MG63 (cell line): Measurements from ENCODE around the gene RNF11. TPM values are rescaled to one million over a fixed set of nuclear protein-coding genes. Genes with fewer than 3 reads are reported as not detected.
"Not testable (repeated sequence)": the region's sequence is repeated elsewhere in the genome, so short reads cannot be mapped to it uniquely, and the experiment has no call there.

Experiments used
- DNase-seq: peaks from one replicate; pipeline ENCODE4 v3.0.0-alpha.2; 2020
- H3K27me3 ChIP-seq: fragments of 250-450 bp; sonication (Bioruptor Pico); 2 replicates; pipeline ENCODE4 v1.5.1; 2020; ENCODE audit warnings: mild to moderate bottlenecking, moderate library complexity
- H3K36me3 ChIP-seq: fragments of 250-450 bp; sonication (Bioruptor Pico); 2 replicates; pipeline ENCODE4 v1.5.1; 2020; ENCODE audit warnings: mild to moderate bottlenecking, moderate library complexity
- H3K4me3 ChIP-seq: fragments of 250-450 bp; sonication (Bioruptor Pico); 2 replicates; pipeline ENCODE4 v1.5.1; 2020; ENCODE audit warnings: mild to moderate bottlenecking, moderate library complexity
- H3K9me3 ChIP-seq: fragments of 250-450 bp; sonication (Bioruptor Pico); 2 replicates; pipeline ENCODE4 v1.5.1; 2020; ENCODE audit warnings: mild to moderate bottlenecking, moderate library complexity
- total RNA-seq: library from RNA; depleted of rRNA; stranded (reverse); fragments of >200 nt; shearing (Covaris generic); gene quantifications from 2 replicates; pipeline ENCODE4 v1.2.3, GENCODE V29; 2014; ENCODE audit warnings: low replicate concordance

The RNF11 gene
- total RNA-seq, 1 experiment from 2014 or later, result 137 TPM

DNA sequence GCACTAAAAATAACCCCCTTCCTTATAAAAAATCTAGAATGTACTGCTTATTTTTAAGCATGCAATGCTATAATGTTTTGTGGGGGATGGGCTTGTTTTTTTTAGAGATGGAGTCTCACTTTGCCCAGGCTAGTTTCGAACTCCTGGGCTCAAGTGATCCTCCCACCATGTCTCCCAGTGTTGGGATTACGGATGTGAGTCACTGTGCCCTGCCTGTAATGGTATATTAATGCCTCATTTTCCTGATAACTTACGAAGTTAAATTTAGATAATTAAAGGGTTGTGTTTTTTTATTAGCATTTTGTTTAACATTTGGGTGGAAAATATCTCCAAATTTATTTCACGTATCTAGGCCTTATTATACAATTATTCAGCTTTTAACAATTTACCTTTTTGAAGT is 6.5 kb downstream of the RNF11 start:
- no peak for DNase-seq
- H3K9me3 ChIP-seq, result no peaks in the 10 kb centered on the region

DNA sequence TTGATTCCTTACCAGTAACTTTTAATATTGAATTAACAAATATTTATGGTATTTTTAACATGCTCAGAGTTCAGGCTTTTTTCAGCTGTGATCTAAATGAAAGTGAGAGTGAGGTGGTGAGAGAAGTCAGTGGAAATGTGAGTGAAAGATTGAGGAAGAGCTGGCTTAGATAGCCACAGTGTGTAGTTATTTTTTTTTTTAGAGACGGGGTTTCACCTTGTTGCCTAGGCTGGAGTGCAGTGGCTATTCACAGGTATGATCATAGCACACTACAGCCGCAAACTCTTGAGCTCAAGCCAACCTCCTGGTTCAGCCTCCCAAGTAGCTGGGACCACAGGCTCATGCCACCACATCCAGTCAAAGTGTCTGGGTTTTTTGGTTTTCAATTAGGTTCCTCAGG is 10.9 kb downstream of the RNF11 start:
- Histone ChIP-seq H3K27me3 (no peaks in the 10 kb centered on the region), H3K9me3 (no peaks in the 10 kb centered on the region), H3K36me3 (peaks cover 3% of the 10 kb centered on the region; the same call in 1 of the 2 replicates), H3K4me3 (no peak overlapping the region)
- no peak for DNase-seq

More for the DNA sequence above, 6.5 kb downstream of the RNF11 start:
- Histone ChIP-seq H3K4me3 (no peak overlapping the region), H3K36me3 (peaks cover 10% of the 10 kb centered on the region; the same call in 1 of the 2 replicates), H3K27me3 (no peaks in the 10 kb centered on the region)

DNA sequence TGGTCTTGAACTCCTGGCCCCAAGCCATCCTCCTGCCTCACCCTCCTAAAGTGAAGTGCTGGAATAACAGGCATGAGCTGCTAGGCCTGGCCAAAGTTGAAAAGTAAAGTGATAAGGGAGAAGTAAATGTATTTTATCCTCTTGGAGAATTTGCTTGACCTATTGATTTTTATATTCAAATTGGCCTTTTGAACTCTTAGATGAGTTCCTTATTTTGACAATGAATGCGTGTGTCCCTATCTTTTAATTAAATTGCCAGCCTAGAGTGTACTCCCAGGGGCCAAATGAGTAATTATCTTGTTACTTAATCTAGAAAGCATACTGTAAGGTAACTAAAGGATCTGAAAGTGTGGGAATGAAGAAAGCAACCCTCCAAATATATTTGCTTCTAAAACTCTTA is 11.4 kb downstream of the RNF11 start:
- H3K9me3 ChIP-seq, result no peaks in the 10 kb centered on the region
- no peak overlapping the region for H3K4me3 ChIP-seq
- no peaks in the 10 kb centered on the region for H3K27me3 ChIP-seq
- DNase-seq, result peak; percentile 24
- H3K36me3 ChIP-seq, result peaks cover 3% of the 10 kb centered on the region; the same call in 1 of the 2 replicates

DNA sequence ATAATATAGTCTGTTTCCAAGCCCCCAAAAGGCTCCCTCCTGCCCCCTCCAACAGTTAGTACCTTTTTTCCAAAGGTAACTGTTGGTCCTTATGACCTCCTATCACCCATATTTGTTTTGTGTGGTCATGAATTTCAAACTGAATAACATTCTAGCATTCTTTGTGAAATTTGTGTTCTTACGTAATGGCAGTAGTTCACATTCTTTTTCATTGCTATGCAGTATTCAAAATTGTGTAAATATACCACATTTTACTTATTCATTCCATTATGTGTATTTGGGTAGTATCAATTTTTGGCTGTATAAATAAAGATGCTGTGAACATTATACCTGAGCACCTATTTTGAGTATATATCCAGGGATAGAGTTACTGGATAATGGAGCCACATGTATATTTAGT is 13.4 kb downstream of the RNF11 start:
- H3K9me3 ChIP-seq, result no peaks in the 10 kb centered on the region
- no peak overlapping the region for H3K4me3 ChIP-seq
- no peak for DNase-seq
- H3K36me3 ChIP-seq, result no peaks in the 10 kb centered on the region
- H3K27me3 ChIP-seq, result no peaks in the 10 kb centered on the region

DNA sequence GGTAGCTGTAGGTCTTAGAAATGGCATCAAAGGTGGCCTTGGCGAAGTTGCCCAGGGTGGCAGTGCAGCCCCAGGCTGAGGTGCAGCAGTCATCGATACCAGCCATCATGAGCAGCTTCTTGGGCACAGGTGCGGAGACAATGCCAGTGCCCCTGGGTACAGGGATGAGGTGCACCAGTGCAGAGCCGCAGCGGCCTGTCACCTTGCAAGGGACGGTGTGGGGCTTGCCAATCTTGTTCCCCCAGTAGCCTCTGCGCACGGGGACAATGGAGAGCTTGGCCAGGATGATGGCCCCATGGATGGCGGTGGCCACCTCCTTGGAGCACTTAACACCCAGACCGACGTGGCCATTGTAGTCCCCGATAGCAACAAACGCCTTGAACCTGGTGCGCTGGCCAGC is 14.7 kb downstream of the RNF11 start:
- not testable (repeated sequence) for H3K4me3 ChIP-seq, H3K36me3 ChIP-seq, H3K27me3 ChIP-seq, DNase-seq, H3K9me3 ChIP-seq

DNA sequence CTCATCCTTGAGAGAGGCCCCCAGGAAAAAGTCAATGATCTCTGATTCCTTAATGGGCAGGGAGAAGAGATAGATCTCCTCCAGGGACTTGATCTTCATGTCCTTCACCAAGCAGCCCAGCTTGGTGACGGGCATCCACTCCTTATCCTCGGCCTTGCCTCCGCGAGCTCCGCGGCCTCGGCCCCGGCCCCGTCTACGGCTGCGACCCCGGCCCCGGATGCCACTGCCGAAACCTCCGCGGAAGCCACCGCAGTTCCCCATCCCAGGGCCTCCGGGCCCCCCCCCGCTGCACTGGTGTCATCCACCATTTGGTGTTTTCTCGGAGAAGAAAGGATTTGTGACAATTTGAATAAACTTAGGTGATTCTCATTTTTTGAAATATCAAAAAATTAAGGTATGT is 15.1 kb downstream of the RNF11 start:
- not testable (repeated sequence) for H3K36me3 ChIP-seq, H3K4me3 ChIP-seq, DNase-seq, H3K27me3 ChIP-seq, H3K9me3 ChIP-seq

DNA sequence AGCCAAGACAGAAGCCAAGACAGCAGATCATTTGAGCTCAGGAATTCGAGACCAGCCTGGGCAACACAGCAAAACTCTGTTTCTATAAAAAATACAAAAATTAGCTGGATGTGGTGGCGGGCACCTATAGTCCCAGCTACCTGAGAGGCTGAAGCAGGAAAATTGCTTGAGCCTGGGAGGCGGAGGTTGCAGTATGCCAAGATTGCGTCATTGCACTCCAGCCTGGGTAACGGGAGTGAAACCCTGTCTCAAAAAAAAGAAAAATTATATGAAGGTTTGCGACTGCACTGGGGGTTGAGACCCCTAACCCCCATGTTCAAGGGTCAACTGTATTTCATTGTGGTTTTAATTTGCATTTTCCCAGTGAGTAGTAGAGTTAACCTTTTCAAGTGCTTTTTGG is 16.3 kb downstream of the RNF11 start:
- DNase-seq, result no peak
- no peaks in the 10 kb centered on the region for H3K27me3 ChIP-seq

DNA sequence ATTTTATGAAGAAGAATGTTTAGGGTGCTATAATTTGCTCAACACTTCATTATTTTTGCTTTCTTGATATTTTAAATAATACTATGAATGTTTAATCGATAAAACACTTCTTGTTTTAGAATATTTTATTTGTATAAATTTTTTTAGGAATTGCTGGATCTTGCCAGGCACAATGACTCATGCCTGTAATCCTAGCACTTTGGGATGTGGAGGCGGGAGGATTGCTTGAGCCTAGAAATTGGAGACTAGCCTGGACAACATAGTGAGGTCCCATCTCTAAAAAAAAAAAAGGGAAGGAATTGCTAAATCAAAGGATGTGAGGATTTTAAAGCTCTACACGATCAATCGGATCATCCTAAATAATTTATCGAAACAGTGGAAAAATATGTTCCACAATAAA is 17.6 kb downstream of the RNF11 start:
- DNase-seq, result peak; percentile 40
- Histone ChIP-seq H3K9me3 (no peaks in the 10 kb centered on the region), H3K36me3 (no peaks in the 10 kb centered on the region), H3K27me3 (no peaks in the 10 kb centered on the region), H3K4me3 (no peak overlapping the region)

More for the DNA sequence above, 16.3 kb downstream of the RNF11 start:
- no peaks in the 10 kb centered on the region for H3K36me3 ChIP-seq
- no peak overlapping the region for H3K4me3 ChIP-seq
- no peaks in the 10 kb centered on the region for H3K9me3 ChIP-seq

DNA sequence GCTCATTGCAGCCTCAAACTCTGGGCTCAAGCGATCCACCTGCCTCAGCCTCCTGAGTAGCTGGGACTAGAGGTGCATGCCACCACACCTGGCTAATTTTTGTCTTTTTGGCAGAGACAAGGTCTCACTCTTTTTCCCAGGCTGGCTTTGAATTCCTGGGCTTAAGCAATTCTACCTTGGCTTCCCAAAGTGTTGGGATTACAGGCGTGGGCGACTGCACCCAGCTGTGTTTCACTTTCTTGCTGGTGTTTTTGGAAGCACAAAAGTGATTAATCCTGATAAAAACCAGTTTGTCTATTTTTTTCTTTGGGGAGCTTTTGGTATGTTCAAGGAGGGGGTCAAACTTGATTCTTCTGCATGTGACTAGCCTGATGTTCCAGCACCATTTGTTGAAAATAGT is 19.3 kb downstream of the RNF11 start:
- peak; percentile 30 for DNase-seq
- no peak overlapping the region for H3K4me3 ChIP-seq
- H3K36me3 ChIP-seq, result no peaks in the 10 kb centered on the region; the same call in 1 of the 2 replicates
- no peaks in the 10 kb centered on the region for H3K9me3 ChIP-seq
- H3K27me3 ChIP-seq, result no peaks in the 10 kb centered on the region

DNA sequence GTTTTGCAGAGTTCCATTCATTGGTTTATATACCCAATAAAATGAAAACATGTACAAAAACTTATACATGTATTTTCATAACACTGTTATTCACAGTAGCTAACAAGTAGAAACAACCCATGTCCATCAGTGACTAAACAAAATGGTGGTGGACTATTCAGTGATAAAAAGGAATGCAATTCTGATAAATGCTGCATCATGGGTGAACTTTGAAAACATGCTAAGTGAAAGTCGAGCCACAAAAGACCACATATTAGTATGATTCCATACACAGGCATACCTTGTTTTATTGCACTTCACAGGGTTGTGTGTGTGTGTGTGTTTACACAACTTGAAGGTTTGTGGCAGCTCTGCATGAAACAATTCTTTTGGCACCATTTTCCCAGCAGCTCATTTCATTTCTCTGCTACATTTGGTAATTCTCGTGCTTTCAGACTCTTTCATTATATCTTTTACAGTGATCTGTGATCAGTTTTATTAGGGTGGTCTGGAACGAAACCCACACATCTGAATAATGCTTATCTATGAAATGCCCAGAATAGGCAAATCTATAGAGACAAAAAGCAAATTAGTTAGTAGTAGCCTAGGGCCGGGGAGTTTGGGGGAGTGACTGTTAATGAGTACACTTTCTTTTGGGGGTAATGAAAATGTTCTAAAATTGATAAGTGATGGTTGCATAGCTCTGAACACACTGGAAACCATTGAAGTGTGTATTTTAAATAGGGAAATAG is 27.2 kb downstream of the RNF11 start:
- H3K27me3 ChIP-seq, result no peaks in the 10 kb centered on the region
- H3K4me3 ChIP-seq, result no peak overlapping the region
- H3K9me3 ChIP-seq, result no peaks in the 10 kb centered on the region
- no peaks in the 10 kb centered on the region; the same call in 1 of the 2 replicates for H3K36me3 ChIP-seq
- DNase-seq, result no peak

DNA sequence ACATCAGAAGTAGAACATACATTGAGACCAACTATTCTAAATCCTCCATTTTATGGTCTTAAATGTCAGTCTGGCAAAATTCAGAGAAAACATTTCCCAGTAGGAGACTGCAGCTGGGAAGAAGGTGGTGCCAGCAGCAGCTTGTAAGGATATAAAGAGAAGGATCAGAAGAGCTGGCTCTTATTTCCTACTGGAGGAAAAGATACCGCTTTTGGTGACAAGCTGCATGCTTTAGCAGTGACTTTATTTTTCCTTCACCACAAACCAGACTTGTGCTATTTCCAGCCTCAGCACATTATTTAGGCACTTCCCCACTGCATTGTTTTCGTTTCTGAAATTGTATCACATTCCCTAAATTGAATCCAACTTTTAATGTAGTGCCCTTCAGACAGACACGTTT is 28.4 kb downstream of the RNF11 start:
- Histone ChIP-seq H3K36me3 (no peaks in the 10 kb centered on the region; the same call in 1 of the 2 replicates), H3K27me3 (no peaks in the 10 kb centered on the region), H3K4me3 (0 out of 2 replicates have a peak overlapping the region, but pooled peaks have one; percentile 9), H3K9me3 (no peaks in the 10 kb centered on the region)
- peak; percentile 81 for DNase-seq

DNA sequence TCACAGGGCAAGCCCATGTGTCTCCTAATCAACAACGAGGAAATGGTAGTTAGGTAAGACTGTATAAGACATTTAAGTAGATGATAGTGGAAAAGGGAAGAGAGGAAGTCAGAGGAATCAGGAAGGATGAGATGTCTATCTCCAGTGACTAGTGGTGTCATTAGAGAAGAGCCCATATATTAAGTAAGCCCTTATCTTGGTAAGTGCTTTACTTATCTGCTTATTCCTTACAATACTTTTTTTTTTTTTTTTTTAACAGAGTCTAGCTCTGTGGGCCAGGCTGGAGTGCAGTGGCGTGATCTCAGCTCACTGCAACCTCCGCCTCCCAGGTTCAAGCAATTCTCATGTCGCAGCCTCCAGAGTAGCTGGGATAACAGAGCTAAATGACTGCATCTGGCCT is 29.5 kb downstream of the RNF11 start:
- Histone ChIP-seq H3K9me3 (no peaks in the 10 kb centered on the region), H3K36me3 (no peaks in the 10 kb centered on the region), H3K27me3 (no peaks in the 10 kb centered on the region), H3K4me3 (no peak overlapping the region)
- no peak for DNase-seq

DNA sequence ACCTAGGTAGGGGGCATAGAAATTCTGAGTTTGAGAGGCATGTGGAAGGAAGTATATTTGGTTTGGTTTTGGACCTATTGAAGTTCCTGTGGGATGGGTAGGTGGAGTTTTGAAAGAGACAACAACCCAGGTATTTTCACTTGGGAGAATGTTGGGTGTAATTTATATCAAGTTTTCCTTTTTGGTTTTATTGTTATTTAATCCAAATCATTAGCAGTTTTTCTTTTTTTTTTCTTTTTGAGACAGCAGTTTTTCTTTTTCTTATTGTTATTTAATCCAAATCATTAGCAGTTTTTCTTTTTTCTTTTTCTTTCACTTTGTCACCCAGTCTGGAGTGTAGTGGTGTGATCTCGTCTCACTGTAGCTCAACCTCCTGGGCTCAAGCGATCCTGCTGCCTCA is 30.1 kb downstream of the RNF11 start:
- H3K4me3 ChIP-seq, result no peak overlapping the region
- no peaks in the 10 kb centered on the region for H3K36me3 ChIP-seq
- no peak for DNase-seq
- H3K9me3 ChIP-seq, result no peaks in the 10 kb centered on the region
- no peaks in the 10 kb centered on the region for H3K27me3 ChIP-seq

DNA sequence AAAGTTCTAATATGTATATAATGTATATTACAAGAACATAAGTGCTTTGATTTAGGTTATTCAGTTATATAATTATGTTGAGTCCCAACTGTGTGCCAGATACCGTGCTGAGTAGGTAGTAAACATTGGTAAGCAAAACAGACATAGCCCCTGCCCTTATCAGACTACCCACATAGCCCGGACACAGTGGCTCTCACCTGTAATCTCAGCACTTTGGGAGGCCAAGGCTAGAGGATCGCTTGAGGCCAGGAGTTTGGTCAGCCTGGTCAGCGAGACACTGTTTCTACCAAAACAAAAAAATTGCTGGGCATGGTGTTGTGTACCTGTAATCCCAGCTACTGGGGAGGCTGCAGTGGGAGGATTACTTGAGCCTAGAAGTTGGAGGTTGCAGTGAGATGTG is 30.7 kb downstream of the RNF11 start:
- Histone ChIP-seq H3K4me3 (no peak overlapping the region), H3K36me3 (0 out of 2 replicates have a peak, but pooled peaks cover 2% of the 10 kb centered on the region), H3K27me3 (no peaks in the 10 kb centered on the region), H3K9me3 (no peaks in the 10 kb centered on the region)
- DNase-seq, result no peak

DNA sequence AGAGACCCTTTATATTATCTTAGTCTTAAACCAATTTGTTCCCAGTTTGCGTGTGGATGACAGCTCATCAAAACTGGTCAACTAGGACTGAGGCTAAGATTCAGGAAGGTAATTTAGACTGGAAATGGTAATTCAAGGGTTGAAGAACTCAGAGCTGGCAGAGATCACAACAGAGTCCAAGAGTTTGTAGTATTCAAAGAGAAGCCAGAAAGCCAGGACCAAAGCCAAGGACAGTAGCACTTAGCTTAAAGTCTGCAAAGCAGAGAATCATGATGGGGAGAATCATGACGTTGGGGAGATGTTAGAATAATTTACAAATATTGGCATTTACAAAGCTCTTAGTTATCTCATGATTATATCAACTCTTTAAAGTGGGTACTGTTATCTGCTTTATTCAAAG is 32.6 kb downstream of the RNF11 start:
- DNase-seq, result peak; percentile 34
- Histone ChIP-seq H3K4me3 (no peak overlapping the region), H3K27me3 (no peaks in the 10 kb centered on the region), H3K9me3 (no peaks in the 10 kb centered on the region), H3K36me3 (peaks cover 6% of the 10 kb centered on the region)

DNA sequence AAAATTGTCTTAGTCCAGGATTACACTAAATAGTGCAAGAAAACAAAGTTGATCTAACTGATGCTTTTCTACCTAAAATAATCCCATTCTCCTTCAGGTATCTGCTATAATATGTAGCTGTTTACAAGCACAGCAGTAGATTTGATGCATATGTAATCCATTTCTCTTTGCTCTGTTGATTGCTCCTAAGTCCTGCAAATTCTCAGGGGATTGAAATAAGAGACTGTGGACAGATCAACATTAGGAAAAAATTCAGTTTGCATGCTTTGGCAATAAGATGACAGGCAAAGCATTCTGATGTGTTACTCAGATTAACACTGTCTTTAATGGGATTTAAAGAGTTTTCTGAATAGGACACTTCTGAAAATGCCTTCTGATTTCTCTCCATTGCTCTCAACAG is 34.7 kb downstream of the RNF11 start:
- no peaks in the 10 kb centered on the region for H3K27me3 ChIP-seq
- DNase-seq, result no peak
- H3K9me3 ChIP-seq, result no peaks in the 10 kb centered on the region
- H3K36me3 ChIP-seq, result peaks cover 6% of the 10 kb centered on the region
- no peak overlapping the region for H3K4me3 ChIP-seq

DNA sequence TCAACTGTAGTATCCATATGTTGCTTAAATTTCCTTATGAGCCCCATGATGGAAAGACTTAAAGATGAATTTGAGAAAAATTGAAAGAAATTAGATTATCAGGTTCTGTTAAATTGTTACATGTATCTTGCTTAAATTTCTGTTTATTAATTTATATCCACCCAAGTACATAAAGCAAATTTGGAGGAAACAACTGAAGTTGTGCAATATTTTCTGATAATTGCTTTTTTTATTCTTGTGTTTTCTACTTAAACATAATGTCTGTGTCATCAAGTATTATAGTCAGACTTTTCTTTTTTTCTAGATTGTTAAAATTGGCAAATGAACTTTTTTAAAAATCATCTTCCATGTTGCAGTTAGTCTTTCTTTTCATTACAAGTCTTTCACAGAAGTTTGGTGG is 36.8 kb downstream of the RNF11 start:
- Histone ChIP-seq H3K36me3 (peaks cover 9% of the 10 kb centered on the region), H3K27me3 (no peaks in the 10 kb centered on the region), H3K4me3 (no peak overlapping the region), H3K9me3 (no peaks in the 10 kb centered on the region)
- DNase-seq, result no peak

DNA sequence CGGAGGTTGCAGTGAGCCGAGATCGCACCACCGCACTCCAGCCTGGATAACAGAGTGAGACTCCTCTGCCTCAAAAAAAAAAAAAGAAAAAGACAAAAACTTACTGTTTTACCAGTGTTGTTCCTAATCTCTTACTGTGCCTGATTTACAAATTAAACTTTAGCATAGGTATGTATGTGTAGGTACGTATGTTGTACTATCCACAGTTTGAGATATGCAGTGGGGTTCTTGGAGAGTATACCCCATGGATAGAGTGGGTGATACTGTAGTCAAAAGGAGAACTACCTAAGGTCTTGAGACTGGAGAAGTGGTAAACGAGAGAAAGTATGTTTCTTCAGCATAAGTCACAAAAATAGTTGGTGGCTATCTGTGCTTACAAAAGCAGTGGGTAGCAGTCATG is 38.6 kb downstream of the RNF11 start:
- Histone ChIP-seq H3K27me3 (no peaks in the 10 kb centered on the region), H3K4me3 (no peak overlapping the region), H3K36me3 (peaks cover 9% of the 10 kb centered on the region), H3K9me3 (no peaks in the 10 kb centered on the region)
- DNase-seq, result no peak
